Mammary epithelial cell (primary cell): ENCODE data around the gene PHLDB2.

Experiments used
- EZH2 ChIP-seq: IDR thresholded peaks from 2 replicates; pipeline ENCODE4 v1.6.1; 2012; ENCODE audit warnings: low read length, inconsistent platforms, borderline replicate concordance
- TF ChIP-seq, protein P1 (sequence below), 2 donors: IDR thresholded peaks in 1 of 2; conservative IDR thresholded peaks in 1 of 2; 2 replicates each; pipeline ENCODE4 v1.5.1; 2011 to 2012; ENCODE audit warnings: inconsistent platforms in 2 of 2, low read length in 2 of 2, mild to moderate bottlenecking in 2 of 2, control low read depth in 1 of 2, low read depth in 1 of 2; ENCODE audit not compliant: insufficient read depth in 1 of 2; ENCODE audit errors: extremely low read depth in 1 of 2

GRCh38 chr3:112009670-112010069 lies 150.6 kb downstream of the PHLDB2 start:
- no peak for TF ChIP-seq EZH2
- TF ChIP-seq, protein P1, sequence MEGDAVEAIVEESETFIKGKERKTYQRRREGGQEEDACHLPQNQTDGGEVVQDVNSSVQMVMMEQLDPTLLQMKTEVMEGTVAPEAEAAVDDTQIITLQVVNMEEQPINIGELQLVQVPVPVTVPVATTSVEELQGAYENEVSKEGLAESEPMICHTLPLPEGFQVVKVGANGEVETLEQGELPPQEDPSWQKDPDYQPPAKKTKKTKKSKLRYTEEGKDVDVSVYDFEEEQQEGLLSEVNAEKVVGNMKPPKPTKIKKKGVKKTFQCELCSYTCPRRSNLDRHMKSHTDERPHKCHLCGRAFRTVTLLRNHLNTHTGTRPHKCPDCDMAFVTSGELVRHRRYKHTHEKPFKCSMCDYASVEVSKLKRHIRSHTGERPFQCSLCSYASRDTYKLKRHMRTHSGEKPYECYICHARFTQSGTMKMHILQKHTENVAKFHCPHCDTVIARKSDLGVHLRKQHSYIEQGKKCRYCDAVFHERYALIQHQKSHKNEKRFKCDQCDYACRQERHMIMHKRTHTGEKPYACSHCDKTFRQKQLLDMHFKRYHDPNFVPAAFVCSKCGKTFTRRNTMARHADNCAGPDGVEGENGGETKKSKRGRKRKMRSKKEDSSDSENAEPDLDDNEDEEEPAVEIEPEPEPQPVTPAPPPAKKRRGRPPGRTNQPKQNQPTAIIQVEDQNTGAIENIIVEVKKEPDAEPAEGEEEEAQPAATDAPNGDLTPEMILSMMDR (conservative IDR thresholded peaks at IDR 0.05 in 1 of 2, IDR thresholded peaks at IDR 0.05 in 1 of 2; ENCODE audit: extremely low read depth in 1 of 2, insufficient read depth in 1 of 2, low read depth in 1 of 2, low read length in 2 of 2): no peak
